Upper lobe of left lung (tissue), 4 donors: ENCODE data around the gene RAB30.

Experiments used
- POLR2AphosphoS5 ChIP-seq, 2 donors: sonication (generic); formaldehyde crosslinking; IDR thresholded peaks; one replicate each; pipeline ENCODE4 v1.5.1; 2017; ENCODE audit warnings: antibody characterized with exemption in 2 of 2
- TF ChIP-seq, protein P1 (sequence below), 6 experiments: fragments of 450-650 bp in 4 of 6; fragments of 200-600 bp in 2 of 6; sonication (generic) in 2 of 6; IDR thresholded peaks; one replicate each; pipeline ENCODE4 v1.5.1; 2016 to 2019; ENCODE audit warnings: antibody characterized with exemption in 6 of 6

DNA sequence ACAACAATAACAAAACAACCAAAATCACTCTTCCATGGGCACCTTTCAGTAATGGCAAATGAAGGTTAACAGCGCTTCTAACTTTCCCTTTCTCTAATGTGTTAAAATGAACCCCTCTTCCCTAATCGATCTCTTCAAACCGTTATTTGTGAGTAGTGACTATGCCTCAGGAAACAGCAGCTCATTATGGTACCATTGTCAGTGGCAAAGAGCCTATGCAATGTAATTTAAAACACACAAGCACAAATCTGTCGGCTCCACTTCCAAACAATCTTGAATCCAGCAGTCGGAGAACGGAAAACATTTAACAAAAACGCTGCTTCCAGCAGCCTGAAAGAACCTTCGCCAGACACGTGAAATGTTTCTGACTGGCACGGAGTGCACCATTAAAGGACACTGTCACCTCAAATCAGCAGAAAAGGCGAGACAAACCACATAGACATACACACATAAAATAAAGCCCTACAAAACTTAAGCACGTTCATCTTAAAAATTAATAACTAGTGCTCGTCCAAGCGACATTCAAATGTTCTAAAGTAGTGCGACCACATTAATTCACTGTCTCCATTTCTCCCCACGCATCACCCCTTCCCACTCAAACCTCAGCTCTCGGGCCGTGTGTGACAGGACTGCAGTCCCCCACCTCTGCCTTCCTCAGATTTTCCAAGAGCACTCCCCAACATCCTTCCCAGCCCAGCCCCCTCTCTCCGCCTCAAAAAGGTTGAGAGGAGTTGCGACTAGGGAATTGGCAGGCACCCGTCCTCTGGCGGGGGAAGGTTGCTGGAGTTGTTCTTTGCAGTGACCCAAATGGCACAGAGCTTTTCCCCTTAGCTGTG, 748 bp downstream of the RAB30 start:
- TF ChIP-seq, protein P1, sequence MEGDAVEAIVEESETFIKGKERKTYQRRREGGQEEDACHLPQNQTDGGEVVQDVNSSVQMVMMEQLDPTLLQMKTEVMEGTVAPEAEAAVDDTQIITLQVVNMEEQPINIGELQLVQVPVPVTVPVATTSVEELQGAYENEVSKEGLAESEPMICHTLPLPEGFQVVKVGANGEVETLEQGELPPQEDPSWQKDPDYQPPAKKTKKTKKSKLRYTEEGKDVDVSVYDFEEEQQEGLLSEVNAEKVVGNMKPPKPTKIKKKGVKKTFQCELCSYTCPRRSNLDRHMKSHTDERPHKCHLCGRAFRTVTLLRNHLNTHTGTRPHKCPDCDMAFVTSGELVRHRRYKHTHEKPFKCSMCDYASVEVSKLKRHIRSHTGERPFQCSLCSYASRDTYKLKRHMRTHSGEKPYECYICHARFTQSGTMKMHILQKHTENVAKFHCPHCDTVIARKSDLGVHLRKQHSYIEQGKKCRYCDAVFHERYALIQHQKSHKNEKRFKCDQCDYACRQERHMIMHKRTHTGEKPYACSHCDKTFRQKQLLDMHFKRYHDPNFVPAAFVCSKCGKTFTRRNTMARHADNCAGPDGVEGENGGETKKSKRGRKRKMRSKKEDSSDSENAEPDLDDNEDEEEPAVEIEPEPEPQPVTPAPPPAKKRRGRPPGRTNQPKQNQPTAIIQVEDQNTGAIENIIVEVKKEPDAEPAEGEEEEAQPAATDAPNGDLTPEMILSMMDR (IDR thresholded peaks at IDR 0.05) = no peak
- no peak for TF ChIP-seq POLR2AphosphoS5 (IDR thresholded peaks at IDR 0.05)
